Measurements from ENCODE around the gene CBX2.

Gene CBX2

DNA sequence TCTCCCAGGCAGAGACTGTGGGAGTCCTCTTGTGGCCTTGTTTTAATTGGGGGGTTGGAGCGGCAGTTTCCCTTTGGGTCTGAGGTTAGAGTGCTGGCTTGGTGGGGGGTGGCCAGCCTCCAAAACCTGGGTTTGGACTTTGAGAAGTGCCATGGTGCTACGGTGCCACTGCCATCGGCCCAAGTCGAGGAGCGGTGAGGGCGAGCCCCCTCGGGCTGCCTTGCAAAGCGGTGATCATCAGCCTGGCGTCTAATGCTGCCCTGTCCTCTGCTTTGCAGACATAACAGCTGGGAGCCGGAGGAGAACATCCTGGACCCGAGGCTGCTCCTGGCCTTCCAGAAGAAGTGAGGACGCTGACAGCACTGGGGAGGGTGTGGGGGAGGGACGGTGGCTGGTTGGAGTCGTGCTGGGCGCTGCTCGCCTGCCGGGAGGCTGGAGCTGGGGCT, 1.2 kb downstream of the CBX2 start:
- TF ChIP-seq, protein P1, sequence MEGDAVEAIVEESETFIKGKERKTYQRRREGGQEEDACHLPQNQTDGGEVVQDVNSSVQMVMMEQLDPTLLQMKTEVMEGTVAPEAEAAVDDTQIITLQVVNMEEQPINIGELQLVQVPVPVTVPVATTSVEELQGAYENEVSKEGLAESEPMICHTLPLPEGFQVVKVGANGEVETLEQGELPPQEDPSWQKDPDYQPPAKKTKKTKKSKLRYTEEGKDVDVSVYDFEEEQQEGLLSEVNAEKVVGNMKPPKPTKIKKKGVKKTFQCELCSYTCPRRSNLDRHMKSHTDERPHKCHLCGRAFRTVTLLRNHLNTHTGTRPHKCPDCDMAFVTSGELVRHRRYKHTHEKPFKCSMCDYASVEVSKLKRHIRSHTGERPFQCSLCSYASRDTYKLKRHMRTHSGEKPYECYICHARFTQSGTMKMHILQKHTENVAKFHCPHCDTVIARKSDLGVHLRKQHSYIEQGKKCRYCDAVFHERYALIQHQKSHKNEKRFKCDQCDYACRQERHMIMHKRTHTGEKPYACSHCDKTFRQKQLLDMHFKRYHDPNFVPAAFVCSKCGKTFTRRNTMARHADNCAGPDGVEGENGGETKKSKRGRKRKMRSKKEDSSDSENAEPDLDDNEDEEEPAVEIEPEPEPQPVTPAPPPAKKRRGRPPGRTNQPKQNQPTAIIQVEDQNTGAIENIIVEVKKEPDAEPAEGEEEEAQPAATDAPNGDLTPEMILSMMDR (IDR thresholded peaks at IDR 0.05; ENCODE audit: low read length, missing control alignments): no peak
- no peak for DNase-seq (ENCODE audit: low read depth)
- peak overlapping the region; percentile 57 for H3K4me3 ChIP-seq (replicated peaks; ENCODE audit: low read depth, low read length)

DNA sequence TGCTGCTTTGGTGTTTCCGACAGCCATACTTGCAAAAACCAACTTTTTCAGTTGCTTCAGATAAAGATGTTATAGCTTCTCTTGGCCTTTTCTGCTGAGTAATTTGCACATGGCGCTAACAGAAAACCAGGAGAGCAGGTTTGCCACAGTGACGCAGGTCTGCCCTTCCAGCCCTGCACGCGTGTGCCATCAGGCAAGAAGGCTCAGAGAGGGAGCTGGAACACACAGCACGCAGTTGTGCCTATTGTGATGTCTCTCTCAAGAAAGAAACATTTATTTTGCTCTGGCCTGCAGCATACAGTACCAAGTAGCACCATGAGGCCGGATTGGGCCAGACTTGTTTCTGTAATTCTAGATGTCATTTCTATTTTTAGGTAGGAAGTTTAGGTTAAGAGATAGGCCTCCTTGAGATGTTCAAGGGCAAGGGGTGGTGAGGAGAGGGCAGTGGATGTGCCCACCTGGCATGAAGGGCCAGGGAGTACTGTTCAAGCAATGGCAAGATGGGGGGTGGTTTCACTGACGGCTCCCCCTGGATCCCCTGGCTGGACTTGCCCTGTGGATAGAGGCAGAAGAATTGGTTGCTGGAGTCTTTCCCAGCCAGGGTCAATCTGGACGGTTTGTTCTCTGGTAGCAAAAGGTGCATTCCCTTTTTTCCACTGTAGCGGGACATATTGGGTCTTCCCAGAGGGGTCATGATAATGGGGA, 1.9 kb downstream of the CBX2 start:
- no peak overlapping the region for H3K4me3 ChIP-seq (replicated peaks; ENCODE audit: low read depth, low read length)
- no peak for DNase-seq (ENCODE audit: low read depth)
- TF ChIP-seq, protein P1 (IDR thresholded peaks at IDR 0.05; ENCODE audit: low read length, missing control alignments): no peak

DNA sequence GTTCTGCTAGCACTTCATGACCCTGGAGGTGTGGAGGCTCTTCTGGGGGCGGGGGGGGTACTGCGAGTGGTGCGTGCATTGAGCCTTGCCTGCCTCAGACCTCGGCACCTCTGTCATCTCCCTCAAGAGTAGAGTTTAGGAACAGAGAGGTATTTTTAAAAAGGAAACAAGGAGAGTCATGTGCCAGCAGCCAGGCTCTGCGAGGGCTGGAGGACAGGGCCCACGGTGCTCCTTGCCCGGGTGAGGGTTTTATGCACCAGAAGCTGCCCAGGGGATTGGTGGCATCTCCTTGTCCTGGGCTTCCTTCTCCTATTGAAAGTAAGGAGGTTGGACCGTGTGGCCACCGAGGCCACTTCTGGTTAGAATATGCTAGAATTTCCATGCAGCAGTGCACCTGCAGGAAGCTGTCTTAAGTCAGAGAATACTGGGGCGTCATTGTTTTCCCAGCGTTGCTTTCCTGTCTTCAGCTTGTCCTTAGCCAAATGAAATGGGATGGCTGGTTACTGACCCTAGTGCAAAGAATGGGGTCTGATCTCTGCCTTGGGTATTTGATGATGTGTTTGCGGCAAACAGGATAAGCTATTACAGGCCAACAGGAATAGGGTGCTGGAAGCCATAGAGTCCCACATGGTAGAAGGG, 3.2 kb downstream of the CBX2 start:
- no peak overlapping the region for H3K4me3 ChIP-seq (replicated peaks; ENCODE audit: low read depth, low read length)
- no peak for DNase-seq (ENCODE audit: low read depth)
- TF ChIP-seq, protein P1 (IDR thresholded peaks at IDR 0.05; ENCODE audit: low read length, missing control alignments): no peak

- H3K4me3 ChIP-seq (replicated peaks; ENCODE audit: low read depth, low read length): no peak overlapping the region
- DNase-seq (ENCODE audit: low read depth): no peak
- TF ChIP-seq, protein P1 (IDR thresholded peaks at IDR 0.05; ENCODE audit: low read length, missing control alignments): no peak
These were observed 4.0 kb downstream of the CBX2 start for GRCh38 chr17:79781736-79782575.

DNA sequence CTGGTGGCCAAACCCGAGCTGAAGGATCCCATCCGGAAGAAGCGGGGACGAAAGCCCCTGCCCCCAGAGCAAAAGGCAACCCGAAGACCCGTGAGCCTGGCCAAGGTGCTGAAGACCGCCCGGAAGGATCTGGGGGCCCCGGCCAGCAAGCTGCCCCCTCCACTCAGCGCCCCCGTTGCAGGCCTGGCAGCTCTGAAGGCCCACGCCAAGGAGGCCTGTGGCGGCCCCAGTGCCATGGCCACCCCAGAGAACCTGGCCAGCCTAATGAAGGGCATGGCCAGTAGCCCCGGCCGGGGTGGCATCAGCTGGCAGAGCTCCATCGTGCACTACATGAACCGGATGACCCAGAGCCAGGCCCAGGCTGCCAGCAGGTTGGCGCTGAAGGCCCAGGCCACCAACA, 5.9 kb downstream of the CBX2 start:
- H3K4me3 ChIP-seq (replicated peaks; ENCODE audit: low read depth, low read length): no peak overlapping the region
- no peak for DNase-seq (ENCODE audit: low read depth)
- TF ChIP-seq, protein P1 (IDR thresholded peaks at IDR 0.05; ENCODE audit: low read length, missing control alignments): no peak

DNA sequence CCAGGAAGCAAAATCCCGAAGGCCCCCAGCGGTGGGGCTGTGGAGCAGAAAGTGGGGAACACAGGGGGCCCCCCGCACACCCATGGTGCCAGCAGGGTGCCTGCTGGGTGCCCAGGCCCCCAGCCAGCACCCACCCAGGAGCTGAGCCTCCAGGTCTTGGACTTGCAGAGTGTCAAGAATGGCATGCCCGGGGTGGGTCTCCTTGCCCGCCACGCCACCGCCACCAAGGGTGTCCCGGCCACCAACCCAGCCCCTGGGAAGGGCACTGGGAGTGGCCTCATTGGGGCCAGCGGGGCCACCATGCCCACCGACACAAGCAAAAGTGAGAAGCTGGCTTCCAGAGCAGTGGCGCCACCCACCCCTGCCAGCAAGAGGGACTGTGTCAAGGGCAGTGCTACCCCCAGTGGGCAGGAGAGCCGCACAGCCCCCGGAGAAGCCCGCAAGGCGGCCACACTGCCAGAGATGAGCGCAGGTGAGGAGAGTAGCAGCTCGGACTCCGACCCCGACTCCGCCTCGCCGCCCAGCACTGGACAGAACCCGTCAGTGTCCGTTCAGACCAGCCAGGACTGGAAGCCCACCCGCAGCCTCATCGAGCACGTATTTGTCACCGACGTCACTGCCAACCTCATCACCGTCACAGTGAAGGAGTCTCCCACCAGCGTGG, 6.5 kb downstream of the CBX2 start:
- H3K4me3 ChIP-seq (replicated peaks; ENCODE audit: low read depth, low read length): no peak overlapping the region
- DNase-seq (ENCODE audit: low read depth): no peak
- TF ChIP-seq, protein P1 (IDR thresholded peaks at IDR 0.05; ENCODE audit: low read length, missing control alignments): no peak

Data from fibroblast of pulmonary artery (primary cell).